RWPE1 (cell line): Measurements from ENCODE around the gene AMER3.

ENCODE experiments used
- CTCF ChIA-PET: fragments of 350-600 bp; sonication (Branson Sonifier 250); formaldehyde crosslinking; extraction: SDS; loops from one replicate; lab custom pipeline; 2021; lab: Yijun Ruan, JAX
- POLR2A ChIA-PET: fragments of 400-600 bp; formaldehyde crosslinking; extraction: SDS; loops from one replicate; lab custom pipeline; 2020; ENCODE audit warnings: antibody characterized with exemption; ENCODE audit not compliant: low non-redundant PET; lab: Yijun Ruan, JAX
- DNase-seq: peaks from one replicate; pipeline ENCODE4 v3.0.0; 2012; ENCODE audit warnings: low spot score
- H3K27ac ChIP-seq: fragments of 450-650 bp; 2 replicates; pipeline ENCODE4 v1.5.1; 2017
- TF ChIP-seq, protein P1 (sequence below): fragments of 450-650 bp; conservative IDR thresholded peaks from 2 replicates; pipeline ENCODE4 v1.5.1; 2017; ENCODE audit warnings: low read depth, mild to moderate bottlenecking

AMER3 gene

DNA sequence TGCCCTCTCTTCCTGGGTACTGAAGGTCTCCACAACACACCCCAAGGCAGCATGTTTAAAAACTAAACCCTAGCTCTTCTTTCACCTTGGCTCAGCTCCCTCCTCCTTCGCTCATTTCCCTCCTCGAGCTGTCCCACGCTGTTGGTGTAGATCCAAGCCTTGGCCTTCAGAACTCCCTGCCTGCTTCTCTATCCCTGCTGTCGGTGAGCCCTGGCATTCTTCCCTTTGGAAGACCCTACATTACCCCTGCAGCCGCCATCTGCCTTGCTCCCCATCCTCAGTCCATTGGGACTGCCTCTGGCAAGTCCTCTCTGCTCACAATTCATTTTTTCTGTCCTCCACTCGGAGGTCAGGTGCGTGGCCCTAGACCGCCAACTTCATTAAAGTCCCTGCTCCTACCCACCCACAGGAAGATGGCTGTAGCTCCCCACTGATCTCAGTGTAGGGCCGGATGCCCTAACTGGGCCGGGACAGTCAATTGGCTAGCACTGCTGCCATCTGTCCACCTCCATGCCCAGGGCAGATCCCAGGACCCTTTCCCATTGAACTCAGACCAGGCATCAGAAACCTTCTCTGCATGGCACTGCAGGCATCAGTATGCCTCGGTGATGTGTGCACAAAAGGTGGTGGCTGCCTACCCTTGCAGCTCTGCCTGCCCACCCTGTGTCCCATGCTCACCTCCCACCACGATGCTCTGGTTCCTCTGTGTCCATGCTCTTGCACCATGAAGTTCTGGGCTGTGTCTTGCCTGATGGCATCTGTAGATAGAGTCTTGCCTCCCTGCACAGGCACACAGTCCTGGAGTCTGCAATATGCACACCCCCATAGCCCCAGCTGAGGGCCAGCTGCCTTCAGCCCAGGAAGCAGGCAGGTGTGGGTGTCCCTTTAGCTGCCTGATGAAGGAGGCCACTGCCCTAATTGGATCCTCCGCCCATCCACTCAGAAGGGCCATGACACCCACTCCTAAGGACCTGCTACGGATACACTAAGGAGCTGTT lies 5.7 kb downstream of the AMER3 start:
- DNase-seq = no peak
- H3K27ac ChIP-seq = no peak overlapping the region
- ChIA-PET CTCF (no interaction called here), POLR2A (no interaction called here)
- TF ChIP-seq, protein P1, sequence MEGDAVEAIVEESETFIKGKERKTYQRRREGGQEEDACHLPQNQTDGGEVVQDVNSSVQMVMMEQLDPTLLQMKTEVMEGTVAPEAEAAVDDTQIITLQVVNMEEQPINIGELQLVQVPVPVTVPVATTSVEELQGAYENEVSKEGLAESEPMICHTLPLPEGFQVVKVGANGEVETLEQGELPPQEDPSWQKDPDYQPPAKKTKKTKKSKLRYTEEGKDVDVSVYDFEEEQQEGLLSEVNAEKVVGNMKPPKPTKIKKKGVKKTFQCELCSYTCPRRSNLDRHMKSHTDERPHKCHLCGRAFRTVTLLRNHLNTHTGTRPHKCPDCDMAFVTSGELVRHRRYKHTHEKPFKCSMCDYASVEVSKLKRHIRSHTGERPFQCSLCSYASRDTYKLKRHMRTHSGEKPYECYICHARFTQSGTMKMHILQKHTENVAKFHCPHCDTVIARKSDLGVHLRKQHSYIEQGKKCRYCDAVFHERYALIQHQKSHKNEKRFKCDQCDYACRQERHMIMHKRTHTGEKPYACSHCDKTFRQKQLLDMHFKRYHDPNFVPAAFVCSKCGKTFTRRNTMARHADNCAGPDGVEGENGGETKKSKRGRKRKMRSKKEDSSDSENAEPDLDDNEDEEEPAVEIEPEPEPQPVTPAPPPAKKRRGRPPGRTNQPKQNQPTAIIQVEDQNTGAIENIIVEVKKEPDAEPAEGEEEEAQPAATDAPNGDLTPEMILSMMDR = no peak

DNA sequence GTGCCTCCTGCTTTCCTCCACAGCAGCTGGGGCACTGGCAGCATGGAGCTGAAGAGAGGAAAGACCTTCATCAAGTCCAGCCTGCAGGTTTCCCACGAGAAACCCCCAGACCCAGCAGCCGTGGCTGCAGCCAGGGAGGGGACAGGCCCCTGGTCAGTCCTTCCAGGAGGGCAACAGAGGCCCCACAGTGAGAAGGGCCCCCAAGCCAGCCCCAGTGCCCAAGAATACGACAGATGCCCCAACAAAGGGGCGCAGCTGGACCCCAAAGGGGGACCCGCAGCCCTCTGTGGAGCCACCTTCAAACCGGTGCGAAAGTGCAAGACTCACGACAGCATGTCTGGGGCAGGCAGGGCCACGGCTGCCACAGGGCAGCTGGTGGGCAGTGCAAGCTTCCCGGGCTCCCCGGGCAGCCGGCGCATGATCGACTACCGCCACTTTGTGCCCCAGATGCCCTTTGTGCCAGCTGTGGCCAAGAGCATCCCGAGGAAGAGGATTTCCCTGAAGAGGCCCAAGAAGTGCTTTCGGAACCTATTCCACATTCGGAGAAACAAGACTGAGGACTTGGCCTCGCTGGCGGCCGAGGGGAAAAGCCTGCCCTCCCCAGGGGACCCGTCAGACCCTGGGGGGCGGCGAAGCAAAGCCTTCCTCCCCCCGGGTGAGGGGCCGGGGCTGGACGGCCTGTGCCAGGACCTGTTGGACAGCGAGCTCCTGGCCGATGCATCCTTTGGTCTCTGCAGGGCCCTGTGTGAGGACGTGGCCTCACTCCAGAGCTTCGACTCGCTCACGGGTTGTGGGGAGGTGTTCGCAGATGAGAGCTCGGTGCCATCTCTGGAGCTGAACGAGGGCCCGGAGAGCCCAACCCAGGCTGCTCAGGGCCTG lies 6.9 kb downstream of the AMER3 start:
- POLR2A ChIA-PET = no interaction called here
- H3K27ac ChIP-seq = no peak overlapping the region
- TF ChIP-seq, protein P1 = no peak
- DNase-seq = no peak
- CTCF ChIA-PET = no interaction called here

DNA sequence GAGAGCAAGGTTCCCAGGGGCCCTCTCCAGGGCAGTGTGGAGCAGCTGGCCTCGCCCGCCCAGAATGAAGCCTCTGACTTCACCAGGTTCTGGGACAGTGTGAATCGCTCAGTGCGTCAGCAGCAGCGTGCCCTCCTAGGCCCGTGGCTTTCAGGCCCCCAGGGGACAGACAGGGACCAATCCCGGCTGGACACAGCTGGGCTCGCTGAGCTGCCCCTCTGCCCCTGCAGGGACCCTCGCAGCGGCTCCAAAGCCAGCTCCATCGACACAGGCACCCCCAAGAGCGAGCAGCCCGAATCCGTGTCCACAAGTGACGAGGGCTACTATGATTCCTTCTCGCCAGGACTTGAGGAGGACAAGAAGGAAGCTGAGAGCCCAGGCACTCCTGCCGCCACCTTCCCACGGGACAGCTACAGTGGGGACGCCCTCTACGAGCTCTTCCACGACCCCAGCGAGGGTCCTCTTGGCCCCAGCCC lies 7.6 kb downstream of the AMER3 start:
- no peak overlapping the region for H3K27ac ChIP-seq
- DNase-seq = no peak
- POLR2A ChIA-PET = no interaction called here
- TF ChIP-seq, protein P1 = no peak
- CTCF ChIA-PET = no interaction called here

DNA sequence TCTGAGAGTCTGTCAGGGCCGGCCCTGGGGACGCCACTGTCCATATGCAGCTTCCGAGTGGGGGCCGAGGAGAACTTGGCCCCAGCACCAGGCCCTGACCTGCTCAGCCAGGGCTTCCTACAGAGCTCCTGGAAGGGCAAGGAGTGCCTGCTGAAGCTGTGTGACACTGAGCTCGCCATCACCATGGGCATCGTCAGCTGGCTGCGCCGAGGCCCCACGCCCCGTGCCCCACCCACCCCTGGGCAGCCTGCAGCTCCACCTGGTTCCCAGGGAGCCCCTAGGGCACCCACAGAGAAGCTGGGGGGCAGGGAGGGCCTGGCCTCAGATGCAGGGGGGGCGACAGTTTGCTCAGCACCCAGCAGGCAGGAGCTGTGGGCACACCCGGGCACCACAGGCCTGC lies 8.1 kb downstream of the AMER3 start:
- ChIA-PET CTCF (interaction anchor here (1.3 kb wide), 1 partner anchor 70 kb away, joined by 5 read pairs; no protein-coding TSS in a partner anchor), POLR2A (no interaction called here)
- TF ChIP-seq, protein P1 = no peak
- no peak overlapping the region for H3K27ac ChIP-seq
- DNase-seq = no peak

DNA sequence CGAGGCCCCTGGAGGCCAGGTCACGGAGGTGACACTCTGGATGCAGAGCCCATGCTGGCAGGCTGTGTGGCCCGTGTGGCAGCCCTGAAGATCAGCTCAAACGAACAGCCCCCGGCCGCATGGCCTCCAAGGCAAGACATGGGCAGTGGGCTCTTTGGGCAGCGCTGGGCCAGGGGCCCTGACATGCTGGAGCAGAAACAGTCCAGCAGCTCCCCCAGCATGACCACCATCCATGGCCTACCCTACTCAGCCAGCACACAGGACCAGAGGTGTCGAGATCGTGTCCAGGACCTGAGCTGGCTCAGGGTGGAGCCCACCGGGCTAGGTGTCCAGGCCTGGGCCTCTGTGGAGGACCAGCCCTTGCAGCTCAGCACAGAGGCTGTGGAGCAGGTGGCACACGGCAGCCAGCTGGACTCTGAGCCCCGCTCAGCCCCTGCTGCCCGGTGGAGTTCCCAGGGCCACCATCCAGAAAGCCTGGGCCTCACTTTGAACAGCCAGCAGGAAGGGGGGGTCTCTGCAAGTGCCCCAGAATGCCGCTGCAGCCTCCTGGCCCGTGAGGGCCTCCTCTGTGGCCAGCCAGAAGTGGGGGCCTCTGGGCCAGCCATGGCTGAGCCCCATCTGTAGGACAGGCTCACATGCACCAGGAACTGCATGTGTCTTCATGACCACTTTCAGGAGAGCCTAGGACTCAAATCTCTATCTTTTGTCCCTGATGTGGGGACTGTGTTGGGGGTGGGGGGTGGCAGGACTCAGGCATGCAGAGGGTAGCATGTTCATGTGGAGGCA lies 8.9 kb downstream of the AMER3 start:
- no peak for DNase-seq
- H3K27ac ChIP-seq = no peak overlapping the region
- POLR2A ChIA-PET = no interaction called here
- CTCF ChIA-PET = interaction anchor here (1.3 kb wide), 1 partner anchor 70 kb away, joined by 5 read pairs; no protein-coding TSS in a partner anchor
- TF ChIP-seq, protein P1 = no peak
